Measurements from ENCODE around the gene ZNF524.
A peak's percentile ranks its signal among the peaks of the same experiment; 100 is the strongest.

The ZNF524 gene

DNA sequence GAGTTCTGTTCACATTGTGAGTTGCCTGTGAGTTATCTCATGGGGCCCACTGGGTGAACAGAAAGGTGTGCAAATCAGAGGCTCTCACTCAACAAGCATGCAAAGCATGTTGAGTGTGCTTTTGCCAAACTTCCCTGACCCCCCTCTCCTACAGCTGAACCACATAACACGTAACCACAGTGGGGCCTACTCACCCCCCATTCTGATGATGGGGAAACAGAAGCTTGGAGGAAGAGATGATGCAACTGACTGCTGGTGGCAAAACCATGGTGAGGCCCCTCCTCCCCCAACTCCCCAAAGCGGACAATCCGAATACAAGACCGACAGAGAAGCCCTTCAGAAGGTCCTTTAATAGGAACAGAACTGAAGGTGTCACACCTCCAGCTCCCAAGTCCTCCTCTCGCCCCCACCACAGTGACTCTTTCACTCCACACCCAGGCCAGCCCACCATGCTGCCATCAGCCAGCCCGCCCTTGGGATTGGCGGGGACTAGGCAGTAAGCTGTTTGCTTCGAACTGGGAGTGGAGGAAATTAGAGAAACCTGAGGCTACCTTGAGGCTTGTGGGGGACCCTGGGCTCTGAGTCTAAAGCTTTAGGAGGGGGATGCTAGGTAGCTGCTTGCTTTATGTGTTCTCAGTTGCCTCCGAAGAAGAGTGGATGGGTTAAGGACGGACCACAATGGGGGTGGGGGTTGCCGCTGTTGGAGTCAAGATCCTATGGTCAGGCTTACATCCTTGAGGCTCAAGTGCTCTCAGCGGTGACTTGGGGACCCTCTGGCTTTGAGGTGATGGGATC, 20.5 kb downstream of the ZNF524 start:
- DNase-seq (ENCODE audit: low read depth): no peak

DNA sequence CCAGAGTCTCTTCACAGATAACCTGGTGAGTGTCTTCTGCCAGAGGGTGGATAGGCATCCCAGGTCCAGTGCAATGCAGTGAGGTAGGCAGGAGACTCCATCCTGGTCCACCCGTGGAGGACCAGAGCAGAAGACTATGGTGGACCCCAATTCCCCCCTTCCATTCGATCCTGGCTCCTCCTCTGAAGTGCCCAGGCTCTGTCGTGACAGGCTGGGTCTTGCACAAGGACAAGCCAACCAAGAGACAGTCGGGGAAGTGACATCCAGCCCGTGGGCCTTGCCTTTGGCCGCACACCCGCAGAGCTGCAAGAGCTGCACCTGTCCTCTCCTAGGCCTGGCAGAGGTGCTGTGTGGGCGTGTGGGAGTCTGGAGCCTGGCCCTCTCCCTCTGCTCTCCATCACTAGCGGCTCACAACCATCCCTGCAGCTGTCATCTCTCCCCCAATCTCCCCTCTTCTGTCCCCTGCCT, 21.2 kb downstream of the ZNF524 start:
- DNase-seq (ENCODE audit: low read depth): no peak

DNA sequence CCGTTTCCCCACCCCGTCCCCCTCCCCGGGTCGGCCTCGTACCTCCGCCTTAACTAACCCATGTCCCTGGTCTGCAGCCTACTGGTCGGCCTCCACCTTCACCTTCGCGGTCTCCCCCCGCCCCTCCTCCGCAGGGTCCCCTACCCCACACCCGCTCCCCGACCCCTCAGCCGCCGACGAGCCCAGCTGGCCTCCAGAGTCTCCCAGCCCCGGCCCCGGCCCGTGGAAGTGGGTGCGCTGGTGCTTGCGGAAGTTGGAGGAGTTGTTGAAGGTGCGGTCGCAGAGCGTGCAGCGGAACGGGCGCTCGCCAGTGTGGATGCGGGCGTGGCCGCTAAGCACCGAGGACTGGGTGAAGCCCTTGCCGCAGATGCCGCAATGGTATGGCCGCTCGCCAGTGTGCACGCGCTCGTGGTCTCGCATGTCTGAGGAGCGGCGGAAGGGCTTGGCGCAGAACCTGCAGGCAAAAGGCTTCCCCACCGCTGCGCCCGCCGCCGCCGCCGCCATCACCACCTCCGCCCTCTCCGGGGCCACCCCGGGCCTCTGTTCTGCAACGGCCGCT, 21.7 kb downstream of the ZNF524 start:
- no peak for DNase-seq (ENCODE audit: low read depth)

DNA sequence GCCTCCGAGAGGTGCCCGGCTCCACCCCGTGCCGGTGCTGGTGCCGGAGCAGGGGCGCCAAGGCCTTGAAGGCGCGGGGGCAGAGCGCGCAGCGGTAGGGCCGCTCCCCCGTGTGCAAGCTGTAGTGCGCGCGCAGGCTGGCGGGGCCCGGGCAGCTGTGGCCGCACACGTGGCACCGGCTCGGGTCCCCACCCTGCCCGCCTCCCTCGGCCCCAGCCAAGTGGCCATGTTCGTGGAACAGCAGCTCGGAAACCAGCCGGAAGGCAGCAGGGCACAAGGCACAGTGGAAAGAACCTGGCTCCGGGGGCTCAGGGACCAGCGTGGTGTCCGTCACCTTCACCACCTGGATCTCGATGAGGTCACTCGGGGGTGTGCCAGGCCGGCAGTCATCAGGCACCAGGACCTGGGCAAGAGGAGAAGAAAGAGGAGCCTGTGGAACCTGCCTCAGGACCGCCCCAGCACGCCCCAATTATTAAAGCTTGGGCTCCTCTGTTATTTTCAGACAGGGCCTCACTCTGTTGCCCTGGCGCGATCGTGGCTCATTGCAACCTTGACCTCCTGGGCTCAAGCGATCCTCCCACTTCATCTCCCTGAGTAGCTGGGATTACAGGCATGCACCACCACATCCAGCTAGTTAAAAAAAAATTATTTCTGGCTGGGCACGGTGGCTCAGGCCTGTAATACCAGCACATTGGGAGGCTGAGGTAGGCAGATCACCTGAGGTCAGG, 22.3 kb downstream of the ZNF524 start:
- no peak for DNase-seq (ENCODE audit: low read depth)

DNA sequence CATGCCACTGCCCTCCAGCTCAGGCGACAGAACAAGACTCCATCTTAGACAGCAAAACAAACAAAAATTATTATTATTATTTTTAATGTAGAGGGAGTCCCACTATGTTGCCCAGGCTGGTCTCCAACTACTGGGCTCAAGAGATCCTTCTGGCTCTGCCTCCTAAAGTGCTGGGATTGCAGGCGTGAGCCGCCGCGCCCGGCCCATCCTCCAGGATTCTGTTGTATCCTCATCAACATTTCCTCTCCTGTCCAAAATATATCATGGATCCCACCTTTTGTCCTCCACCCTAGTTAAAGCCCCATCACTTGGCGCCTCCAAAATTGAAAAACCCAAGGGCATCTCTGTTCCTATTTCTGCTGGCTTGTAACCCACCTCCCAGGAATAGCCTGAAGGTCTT, 23.0 kb downstream of the ZNF524 start:
- no peak for DNase-seq (ENCODE audit: low read depth)

DNA sequence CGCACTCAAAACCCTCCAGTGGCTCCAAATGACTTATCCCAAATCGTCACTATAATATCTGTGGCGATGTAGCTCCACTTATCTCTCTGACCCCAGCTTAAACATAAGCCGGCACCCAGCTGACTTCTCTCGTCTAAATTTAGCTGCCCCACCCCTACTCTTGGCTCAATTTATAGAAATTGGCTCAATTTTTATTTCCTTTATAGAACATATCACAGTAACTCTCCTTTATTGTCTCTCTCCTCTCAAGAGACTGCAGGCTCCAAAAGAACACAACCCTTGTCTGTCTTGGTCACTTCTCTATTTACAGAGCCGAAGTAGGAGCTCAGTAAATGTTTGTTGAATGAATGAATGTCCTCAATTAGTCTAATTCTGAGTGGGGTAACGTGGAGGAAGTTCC, 23.5 kb downstream of the ZNF524 start:
- DNase-seq (ENCODE audit: low read depth): no peak

DNA sequence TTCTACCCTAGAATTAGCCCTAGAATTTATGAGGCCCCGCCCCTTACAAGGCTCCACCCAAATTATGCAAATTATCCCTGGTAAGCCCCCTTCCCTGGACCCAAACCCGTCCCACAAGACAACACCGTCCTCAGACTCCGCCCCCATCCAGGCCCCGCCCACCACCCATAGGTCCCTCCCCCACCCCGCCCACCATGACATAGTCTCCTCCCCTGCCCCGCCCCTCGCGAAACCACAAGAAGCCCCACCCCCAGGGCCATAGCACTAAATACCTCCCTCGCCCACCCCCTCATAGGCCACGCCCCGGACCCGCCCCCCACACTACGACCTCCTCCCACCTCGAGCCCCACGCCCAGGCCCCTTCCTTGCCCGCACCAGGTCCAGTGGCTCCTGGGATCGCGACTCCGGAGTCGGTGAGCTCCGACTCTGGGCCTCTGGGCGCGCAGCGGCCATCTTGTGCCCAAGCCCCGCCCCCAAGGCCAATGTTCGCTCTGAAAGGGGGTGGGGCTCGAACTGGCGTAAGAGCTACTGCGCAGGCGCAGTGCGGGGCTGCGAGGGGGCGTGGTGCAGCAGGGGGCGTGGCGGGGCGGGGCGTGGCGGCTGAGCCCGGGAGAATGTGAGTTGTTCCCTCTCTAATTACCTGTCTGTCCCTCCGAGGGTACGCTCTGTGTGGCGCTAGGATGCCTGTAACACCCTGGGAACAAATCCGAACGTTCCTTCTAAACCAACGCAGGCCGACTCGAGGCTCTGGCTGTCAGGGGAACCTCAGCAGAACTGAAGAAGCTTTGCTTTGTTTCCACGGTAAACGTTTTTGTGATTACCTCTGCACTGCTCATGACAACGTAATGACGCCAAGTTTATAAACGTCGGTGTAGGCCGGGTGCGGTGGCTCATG, 24.3 kb downstream of the ZNF524 start, which contains the start of gene ZNF784:
TSS of gene ZNF784 (minus strand) at position 458 of the 895 bp plus-strand sequence. CDS start at position 453, 5 bp downstream.
- peak; percentile 84 for DNase-seq (ENCODE audit: low read depth)

- DNase-seq (ENCODE audit: low read depth): no peak
These were observed 24.9 kb downstream of the ZNF524 start for GRCh38 chr19:55625004-55625326.

DNA sequence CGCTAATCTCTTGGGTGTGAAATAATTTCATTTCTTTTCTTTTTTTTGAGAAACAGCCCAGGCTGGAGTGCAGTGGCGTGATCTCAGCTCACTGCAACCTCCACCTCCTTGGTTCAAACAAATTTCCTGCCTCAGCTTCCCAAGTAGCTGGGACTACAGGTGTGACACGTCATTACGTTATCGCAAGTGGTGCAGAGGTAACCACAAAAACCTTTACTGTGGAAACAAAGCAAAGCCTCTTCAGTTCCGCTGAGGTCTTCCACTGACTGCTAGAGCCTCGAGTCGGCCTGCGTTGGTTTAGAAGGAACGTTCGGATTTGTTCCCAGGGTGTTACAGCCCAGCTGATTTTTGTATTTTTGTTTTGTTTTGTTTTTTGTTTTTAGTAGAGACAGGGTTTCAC, 26.3 kb downstream of the ZNF524 start:
- no peak for DNase-seq (ENCODE audit: low read depth)

DNA sequence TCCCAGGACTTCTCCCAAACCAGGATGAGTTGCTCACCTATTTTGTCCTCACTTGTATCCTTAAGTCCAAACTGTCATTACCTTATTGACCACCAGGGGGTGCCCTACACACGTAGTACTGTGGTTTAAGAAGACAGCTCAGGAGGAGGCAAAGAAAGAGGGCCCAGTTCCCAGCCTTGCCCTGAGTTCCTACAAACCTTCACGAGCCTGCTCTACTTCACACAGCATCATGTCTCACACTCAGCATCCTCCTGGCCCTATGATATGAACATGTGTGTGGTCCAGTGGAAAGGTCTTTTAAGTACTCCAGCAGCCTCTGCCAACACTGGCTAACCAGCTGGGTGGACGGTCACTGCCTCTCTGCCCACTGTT, 32.4 kb downstream of the ZNF524 start:
- DNase-seq (ENCODE audit: low read depth): peak; percentile 93

DNA sequence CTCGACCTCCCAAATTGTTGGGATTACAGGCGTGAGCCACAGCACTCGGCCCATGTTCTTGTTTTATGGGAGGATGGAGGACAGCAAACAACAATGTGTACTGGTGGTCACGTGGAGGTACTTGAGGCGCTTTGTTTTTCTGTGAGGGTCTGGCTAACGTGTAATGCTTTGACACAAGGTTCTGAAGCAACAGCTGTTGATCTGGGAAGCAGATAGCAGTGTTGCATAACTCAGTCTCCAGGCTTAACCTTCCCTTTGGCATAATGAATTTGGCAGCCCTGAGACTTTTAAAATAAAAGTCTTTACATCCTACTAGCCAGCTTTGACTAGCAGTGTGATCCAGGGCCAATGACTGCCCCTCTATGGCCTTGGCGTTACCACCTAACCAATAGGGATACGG, 33.8 kb downstream of the ZNF524 start:
- no peak for DNase-seq (ENCODE audit: low read depth)

DNA sequence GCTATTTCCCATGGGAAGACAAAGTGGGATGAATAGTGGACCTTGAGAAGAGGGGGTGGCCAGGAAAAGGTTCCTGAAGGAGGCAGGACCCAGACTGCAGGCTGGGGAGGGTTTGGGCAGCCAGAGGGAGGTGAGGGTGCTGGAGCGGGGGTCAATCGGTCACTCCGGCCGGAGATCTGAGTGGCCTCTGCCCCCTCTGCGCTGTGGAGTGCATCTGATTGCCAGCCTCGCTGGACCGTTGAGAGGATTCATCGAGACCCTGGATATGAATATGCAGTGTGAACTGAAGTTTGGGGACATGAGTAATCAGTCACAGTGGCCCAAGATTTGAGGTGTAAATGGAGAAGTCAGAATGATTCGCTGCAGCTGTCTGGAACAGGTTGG, 35.2 kb downstream of the ZNF524 start:
- DNase-seq (ENCODE audit: low read depth): no peak

GRCh38 chr19:55635856-55636440, 35.9 kb downstream of the ZNF524 start:
- DNase-seq (ENCODE audit: low read depth): no peak

DNA sequence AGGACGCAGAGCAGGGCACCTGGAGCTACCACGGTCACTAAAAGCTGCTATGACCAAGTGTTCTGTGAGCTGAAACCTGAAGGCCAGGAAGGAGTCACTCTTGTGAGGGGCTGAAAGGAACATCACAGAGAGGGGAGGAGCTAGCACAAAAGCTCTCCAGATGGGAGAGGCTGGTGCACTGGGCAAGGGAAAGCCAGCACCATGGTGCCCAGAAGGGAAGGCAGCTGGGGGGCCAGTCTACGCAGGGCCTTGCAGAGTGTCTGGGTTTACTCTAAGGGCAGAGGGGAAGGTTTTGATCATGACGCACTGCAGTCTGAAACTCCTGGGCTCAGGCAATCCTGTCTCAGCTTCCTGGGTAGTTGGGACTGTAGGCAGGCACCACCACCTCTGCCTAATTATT, 36.6 kb downstream of the ZNF524 start:
- no peak for DNase-seq (ENCODE audit: low read depth)

DNA sequence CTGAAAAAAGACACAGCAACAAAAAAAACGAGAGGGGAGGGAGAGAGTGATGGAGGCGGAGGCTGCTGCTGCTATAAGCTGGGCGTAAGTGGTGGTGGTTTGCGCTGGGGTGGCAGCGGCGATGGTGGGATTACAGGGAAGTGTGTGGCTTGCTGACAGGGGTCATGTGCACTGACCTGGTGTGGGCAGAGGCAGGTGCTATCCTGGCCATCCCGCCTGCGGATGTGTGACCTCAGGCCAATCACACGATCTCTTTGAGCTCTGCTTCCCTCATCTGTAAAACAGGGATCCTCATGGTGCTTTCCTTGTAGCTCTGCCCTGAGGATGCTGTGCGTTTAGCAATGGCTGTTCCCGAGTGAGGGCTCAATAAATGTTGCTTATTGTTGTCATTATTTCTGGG, 37.4 kb downstream of the ZNF524 start:
- no peak for DNase-seq (ENCODE audit: low read depth)

DNA sequence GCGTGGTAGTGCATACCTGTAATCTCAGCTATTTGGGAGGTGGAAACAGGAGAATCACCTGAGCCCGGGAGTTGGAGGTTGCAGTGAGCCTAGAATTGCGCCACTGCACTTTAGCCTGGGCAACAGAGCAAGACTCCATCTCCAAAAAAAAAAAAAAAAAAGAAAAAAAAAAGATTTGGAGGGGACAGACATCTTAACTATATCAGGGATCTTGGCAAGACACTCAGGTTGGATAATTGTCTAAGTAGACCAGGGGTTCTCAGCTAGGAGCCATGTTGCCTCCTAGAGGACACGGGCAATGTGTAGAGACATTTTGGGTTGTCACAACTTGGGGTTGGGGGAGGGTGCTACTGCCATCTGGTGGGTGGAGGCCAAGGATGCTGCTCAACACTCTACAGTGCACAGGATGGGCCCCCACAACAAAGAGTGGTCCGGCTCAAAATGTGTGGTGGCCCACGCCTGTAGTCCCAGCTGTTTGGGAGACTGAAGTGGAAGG, 38.8 kb downstream of the ZNF524 start:
- DNase-seq (ENCODE audit: low read depth): no peak

GRCh38 chr19:55640043-55640576, 40.0 kb downstream of the ZNF524 start:
- peak; percentile 86 for DNase-seq (ENCODE audit: low read depth)

DNA sequence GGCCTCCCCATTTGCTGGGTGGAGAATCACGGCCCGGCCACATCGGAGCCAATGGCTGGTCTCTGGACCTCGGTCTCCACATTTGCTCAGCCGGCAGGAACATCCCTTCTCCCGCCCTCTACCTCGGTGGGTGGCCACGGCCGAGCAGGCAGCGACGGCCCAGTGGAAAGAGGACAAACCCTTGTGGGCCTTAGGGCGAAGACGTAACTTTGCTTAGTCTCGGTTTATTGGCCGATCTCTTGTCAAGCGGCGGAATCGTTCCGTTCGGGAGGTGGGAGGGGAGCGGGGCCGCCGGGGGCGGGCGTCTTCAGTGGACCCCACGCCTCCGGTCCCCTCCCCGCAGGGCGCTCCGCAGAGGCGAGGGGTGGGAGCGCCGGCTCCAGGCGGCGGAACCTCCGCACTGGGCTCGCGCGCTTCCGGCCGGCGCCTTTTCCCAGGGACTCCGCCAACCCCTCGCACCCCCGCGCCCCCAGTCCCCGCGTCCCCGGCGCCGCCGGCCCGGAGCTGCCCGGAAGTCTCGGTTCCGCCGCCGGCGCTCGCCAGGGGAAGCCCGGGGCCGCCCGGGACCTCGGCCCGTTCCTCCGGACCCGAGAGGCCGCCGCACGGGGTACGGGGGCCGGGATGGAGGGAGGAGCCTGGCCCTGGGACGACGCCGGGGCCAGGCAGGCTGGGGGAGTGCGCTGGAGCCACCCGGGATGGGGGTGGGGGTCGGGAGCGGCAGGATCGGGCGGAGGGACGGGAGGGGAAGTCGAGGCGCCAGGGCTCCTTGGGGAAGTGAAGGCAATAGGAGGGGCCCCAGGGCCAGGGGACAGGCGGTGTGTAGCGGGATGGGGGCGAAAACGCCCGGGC, 40.7 kb downstream of the ZNF524 start, which contains the start of gene ZNF580:
TSS of gene ZNF580 (plus strand) at position 426 of the 849 bp plus-strand sequence. CDS start 1,507 bp downstream, outside the sequence.
- peak; percentile 79 for DNase-seq (ENCODE audit: low read depth)

DNA sequence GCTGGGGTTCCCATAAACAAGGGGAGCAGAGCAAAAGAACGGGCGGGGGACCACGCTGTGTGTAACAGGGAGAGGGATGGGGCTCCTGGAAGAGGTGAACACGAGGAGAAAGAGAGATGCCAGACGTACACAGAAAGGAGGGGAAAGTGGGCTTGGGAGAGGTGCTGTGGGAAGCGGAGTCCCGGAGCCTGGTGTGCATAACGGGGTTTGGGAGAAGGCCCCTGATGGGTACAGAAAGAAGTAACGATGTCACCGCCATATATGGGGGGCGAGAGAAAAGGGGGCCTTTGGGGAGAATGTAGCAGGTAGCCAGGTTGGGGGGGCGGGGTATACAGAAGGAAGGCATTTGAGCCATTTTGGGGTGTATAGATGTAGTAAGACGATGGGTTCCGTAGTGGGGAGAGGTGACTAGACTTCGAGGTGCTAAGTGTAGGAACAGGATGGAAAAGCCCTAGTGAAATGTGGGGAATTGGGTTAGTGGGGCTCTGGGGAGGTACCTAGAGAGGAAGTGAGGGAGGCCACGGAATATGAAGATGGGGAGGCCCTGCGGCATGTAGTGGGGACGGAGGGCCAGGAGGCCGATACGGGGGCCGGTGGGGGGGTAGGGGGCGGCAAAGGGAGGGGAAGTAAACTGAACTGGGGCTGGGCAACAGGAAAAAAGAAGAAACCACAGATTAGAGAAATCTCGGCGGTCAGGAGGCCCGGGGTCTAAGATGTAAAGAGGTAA, 41.5 kb downstream of the ZNF524 start:
- no peak for DNase-seq (ENCODE audit: low read depth)
